GM18502 (cell line): ENCODE results near the gene OR51G1.
"Not testable (repeated sequence)": the region's sequence is repeated elsewhere in the genome, so short reads cannot be mapped to it uniquely, and the experiment has no call there.

Experiments used
- ATAC-seq: cut with Tn5 transposase; IDR thresholded peaks from one replicate; pipeline ENCODE4 v1.9.1; 2021; ENCODE audit warnings: mild to moderate bottlenecking; ENCODE audit not compliant: unreplicated experiment, poor library complexity

Gene OR51G1

DNA sequence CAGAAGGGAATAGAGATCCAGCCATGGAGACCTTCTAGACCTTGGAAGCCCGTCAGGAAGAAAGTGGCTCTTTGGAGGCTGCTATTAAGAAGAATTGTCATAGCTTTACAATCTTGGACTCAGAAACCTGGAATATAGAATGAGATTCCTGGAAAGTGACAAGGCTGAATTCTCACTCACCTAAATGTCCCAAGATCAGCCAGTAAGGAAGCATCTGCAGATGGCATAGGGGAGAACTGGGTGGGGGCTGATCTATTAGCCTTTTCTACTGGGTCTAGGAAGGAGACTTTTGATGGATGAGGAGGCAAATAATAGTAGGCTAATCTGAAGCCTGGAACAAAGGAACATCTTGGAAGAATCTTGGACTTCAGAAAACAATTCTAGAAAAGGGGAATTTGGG lies at the start of gene OR51G1:
Gene OR51G1 (minus strand): TSS at position 101 of the 400 bp plus-strand sequence. CDS start 0 bp downstream, at position 101.
- ATAC-seq = no peak

DNA sequence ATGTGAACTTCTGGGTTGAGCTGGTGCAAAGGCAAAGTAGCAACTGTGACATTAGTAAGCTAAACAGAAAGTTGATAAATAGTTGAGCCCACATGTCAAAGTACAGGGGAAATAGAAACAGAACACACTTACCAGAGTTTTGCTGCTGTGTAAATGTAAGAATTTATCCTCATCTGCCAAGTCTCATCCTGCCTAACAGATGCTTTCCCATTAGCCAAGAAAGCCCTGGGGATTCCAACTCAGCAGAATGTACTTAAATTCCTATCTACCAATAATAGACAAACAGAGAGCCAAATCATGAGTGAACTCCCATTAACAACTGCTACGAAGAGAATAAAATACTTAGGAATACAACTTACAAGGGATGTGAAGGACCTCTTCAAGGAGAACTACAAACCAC lies 38.7 kb upstream of the OR51G1 start:
- ATAC-seq = no peak

DNA sequence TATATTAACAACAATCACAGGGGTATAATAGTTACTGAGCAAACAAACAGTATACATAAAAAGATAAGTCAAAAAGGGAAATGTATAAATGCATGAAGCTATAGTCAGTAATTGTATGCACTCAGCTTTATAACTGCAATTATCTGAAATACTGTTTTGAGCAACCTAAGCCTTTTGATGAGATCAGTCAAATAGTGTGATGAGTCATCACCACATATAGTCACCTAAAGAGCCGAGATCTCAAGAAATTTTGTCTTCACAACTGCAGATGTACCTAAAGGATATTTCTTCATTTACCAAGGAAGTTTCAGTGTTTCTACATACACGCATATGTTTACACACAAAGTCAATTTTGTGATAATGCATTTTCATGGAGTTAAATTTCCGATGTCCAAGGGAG lies 36.7 kb upstream of the OR51G1 start:
- no peak for ATAC-seq

GRCh38 chr11:4957396-4957795 lies 33.3 kb upstream of the OR51G1 start:
- no peak for ATAC-seq

GRCh38 chr11:4955613-4956012 lies 31.5 kb upstream of the OR51G1 start, which contains the start of gene OR51A2:
Gene OR51A2 (minus strand): TSS chr11:4955713. CDS start chr11:4955713, 0 bp downstream.
- not testable (repeated sequence) for ATAC-seq

DNA sequence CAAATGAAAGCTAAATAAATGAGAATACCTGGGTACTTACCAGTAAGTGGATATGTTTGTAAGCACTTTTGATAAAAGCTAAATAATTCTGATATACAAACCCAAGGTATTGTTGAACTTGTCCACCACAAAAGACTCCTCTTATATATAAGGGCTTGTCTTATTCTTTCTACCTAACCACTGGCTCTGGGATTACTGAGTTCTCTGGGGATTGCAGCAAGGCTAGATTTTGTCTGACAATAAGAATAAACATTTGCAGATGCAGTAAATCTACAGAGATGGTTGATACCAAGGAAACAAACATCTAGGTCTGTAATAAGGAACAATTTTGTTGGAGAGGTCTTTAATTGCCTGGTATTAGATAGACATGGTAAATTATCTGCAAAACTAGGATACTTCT lies 23.4 kb upstream of the OR51G1 start, which contains the start of gene OR51A4:
Gene OR51A4 (minus strand): TSS at position 101 of the 400 bp plus-strand sequence. CDS start 505 bp downstream, outside the sequence.
- ATAC-seq = no peak

DNA sequence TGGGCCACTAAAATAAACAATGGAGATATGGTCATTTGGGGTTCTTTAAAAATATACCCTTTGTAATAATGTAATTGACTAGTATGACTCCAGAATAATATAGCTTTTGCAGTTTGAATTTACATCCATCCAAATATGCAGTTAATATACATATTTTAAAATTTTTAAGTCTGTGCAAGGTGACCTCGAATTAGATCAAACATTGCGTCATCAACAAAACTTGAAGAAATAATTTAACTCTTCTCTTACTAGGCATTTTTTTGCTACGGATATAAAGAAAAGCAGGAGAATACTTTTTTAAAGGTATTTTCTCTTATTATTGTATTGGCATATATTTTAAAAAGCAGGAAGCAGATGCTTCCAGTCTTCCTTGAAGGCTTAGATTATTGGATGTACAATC lies 12.6 kb upstream of the OR51G1 start:
- ATAC-seq = no peak

DNA sequence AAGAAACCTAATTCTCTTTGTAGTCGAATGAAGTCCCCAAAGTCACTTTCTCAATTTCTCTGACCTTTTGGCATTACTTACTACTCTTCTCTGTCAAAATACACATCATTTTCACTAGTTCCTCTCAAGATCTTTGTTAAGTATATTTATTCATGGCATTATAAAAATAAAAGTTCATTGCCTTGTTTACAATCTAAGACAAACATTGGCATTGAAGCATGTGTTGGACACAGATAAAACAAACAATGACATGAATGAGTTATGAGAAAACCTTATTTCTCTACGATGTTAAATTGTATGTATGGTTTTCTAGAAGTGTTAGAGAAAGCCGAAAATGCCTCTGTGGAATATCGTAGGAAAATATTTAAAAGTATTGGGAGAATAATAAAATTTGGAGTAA lies 8.6 kb upstream of the OR51G1 start:
- no peak for ATAC-seq

GRCh38 chr11:4926608-4927007 lies 2.5 kb upstream of the OR51G1 start:
- no peak for ATAC-seq

GRCh38 chr11:4922304-4922703 lies 1.8 kb downstream of the OR51G1 start:
- no peak for ATAC-seq

- no peak for ATAC-seq
These were observed 2.3 kb downstream of the OR51G1 start for GRCh38 chr11:4921796-4922195.

- ATAC-seq = no peak
These were observed 4.9 kb downstream of the OR51G1 start, which contains the start of gene OR51G2 for GRCh38 chr11:4919250-4919649. Gene OR51G2 (minus strand): TSS chr11:4919350. CDS start chr11:4915663, 3,687 bp downstream.

DNA sequence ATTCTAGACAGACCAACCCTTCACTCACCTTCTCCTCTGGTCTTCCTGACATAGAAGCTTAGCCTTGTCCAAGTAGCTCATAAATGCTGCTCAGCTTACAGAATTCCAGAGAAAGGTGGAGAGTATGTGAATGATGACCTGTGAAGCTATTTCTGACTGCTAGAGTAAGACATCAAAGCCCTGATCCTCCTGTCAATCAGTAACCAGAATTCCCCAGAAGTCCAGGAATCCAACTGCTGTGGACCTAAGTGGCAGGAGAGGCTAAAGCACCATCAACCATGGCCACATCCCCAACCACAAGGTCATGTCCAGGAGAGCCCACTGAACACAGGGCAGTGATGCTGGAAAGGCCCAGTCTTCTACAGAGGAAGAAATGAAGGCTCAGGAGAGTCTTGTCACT lies 7.6 kb downstream of the OR51G1 start:
- ATAC-seq = no peak

GRCh38 chr11:4903484-4903883 lies 20.7 kb downstream of the OR51G1 start, which contains the start of gene OR51A7:
Gene OR51A7 (plus strand): TSS chr11:4903783. CDS start chr11:4907370, 3,587 bp downstream.
- ATAC-seq = no peak

- ATAC-seq = no peak
These were observed 32.0 kb downstream of the OR51G1 start for GRCh38 chr11:4891996-4892640.

DNA sequence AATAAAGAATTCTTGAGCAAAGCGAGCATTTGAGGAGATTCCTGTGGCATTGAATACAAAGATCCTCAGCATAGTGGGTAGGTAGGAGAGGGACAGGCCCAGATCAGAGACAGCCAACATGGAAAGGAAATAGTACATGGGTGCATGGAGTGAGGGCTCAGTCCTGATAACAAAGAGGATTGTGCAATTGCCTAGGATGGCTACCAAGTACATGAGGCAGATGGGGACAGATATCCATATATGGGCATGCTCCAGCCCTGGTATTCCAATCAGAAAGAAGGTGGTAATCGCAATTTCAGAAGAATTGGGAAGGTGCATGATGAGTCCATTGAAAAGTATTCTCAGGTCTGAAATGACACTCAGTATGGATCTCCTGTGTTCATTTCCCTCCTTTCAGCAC lies 33.9 kb downstream of the OR51G1 start:
- no peak for ATAC-seq

DNA sequence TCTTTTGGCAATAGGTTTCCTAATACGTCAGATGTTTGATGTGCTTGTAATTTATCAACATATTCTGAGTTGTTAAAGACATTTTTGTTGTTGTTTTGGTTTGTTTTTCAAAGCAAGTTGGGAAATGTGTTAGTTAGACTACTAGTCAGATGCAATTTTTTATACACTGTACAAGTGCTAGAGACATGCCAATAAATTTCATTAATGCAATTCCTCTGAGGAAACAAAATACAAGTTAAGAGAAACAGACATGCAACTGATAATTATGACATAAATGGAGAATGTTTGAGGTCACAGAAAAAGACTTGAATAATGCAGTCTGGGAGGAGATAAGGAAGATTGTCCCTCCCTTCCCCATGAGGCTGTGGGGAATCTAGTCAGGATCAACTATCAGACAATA lies 36.5 kb downstream of the OR51G1 start:
- no peak for ATAC-seq

DNA sequence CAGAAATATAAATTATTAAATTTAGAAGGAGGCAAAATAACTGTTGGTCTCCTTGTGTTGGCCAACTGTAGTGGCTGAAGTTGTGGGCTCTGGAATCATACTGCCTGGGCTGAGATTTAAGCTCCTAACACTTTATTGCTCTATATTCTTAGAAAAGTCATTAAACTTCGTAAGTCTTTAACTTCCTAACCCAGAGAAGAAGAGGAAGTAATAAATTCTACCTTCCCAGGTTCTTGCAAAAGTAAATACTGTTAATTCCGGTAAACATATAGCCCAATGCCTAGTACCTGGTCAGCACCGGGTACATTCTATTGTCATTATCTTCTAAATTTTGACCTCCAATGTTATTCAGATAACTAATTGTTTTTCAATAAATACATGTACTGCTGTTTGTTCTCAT lies 38.0 kb downstream of the OR51G1 start:
- no peak for ATAC-seq

GRCh38 chr11:4884361-4884760 lies 39.8 kb downstream of the OR51G1 start:
- ATAC-seq = no peak

GRCh38 chr11:4882543-4882942 lies 41.6 kb downstream of the OR51G1 start:
- ATAC-seq = no peak

DNA sequence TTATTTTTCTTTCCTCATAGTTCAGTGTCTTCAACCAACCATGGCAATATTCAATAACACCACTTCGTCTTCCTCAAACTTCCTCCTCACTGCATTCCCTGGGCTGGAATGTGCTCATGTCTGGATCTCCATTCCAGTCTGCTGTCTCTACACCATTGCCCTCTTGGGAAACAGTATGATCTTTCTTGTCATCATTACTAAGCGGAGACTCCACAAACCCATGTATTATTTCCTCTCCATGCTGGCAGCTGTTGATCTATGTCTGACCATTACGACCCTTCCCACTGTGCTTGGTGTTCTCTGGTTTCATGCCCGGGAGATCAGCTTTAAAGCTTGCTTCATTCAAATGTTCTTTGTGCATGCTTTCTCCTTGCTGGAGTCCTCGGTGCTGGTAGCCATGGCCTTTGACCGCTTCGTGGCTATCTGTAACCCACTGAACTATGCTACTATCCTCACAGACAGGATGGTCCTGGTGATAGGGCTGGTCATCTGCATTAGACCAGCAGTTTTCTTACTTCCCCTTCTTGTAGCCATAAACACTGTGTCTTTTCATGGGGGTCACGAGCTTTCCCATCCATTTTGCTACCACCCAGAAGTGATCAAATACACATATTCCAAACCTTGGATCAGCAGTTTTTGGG lies 42.2 kb downstream of the OR51G1 start, which contains the start of gene OR51T1:
Gene OR51T1 (plus strand): TSS at position 41 of the 641 bp plus-strand sequence. CDS start 0 bp downstream, at position 41.
- no peak for ATAC-seq
